HG03045 (cell line): Measurements from ENCODE around the gene CIAO2B.

Source experiments
- ATAC-seq: cut with Tn5 transposase; IDR thresholded peaks from one replicate; pipeline ENCODE4 v1.9.1; 2021; ENCODE audit warnings: mild to moderate bottlenecking, moderate library complexity; ENCODE audit not compliant: unreplicated experiment

The CIAO2B gene

DNA sequence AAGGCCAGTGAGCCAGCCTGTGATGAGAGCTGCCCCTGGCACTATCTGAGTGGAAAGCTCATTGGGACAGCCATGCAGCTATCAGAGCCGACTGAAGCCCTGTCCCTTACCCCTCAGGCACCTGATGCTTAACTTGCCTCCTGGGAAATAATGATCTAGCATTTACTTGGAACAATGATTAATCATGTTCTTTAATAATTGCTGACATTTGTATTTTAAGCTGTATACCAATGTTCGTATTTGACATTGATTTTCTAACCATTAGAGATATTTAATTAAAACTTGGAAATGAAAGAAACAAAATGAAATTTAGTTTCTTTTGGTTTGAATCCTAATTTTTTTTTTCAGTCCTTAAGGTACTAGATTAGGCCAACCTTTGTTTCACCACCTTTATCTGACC, 43.4 kb downstream of the CIAO2B start:
- no peak for ATAC-seq

GRCh38 chr16:66889622-66890021, 44.6 kb downstream of the CIAO2B start:
- no peak for ATAC-seq

- ATAC-seq: no peak
Measured at GRCh38 chr16:66888647-66889615, 45.3 kb downstream of the CIAO2B start.

GRCh38 chr16:66886914-66887313, 47.3 kb downstream of the CIAO2B start:
- ATAC-seq: no peak

DNA sequence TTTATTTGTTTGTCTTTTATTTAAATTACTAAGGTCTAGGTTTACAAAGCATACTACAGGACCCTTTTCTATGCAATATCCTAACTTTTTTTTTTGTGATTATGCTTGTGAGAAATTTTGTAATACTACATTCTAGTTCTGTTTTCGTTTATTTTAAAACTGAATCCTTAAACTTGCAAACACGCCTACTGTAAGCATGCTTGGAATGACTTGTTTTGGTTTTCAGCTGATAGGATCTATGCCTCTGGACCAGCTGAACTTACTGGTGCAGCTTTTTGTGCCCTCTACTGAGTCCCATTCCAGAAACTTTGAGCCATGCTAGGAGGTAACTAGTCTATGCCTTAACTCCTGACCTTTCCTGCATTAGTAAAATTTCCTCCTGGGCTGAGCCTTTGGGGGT, 47.9 kb downstream of the CIAO2B start:
- ATAC-seq: no peak

- ATAC-seq: no peak
Measured at GRCh38 chr16:66885491-66885890, 48.7 kb downstream of the CIAO2B start.

DNA sequence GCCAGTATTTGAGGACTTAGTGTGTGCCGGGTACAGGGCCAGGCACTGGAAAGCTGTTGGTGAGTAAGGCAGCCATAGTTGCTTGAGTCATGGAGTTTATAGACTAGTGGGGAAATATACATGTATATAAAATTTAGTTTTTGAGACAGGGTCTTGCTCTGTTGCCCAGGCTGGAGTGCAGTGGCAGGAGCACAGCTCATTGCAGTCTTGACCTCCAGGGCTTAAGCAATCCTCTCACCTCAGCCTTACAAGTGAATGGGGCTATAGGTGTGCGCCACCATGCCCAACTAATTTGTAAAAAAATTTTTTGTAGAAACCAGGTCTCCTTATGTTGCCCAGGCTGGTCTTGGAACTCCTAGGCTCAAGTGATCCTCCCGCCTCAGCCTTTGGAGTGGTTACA, 51.5 kb downstream of the CIAO2B start:
- no peak for ATAC-seq
